Esophagus muscularis mucosa (tissue), 4 donors: ENCODE measurements around the gene EIF3L. TPM values are rescaled to one million over a fixed set of nuclear protein-coding genes. Genes with fewer than 3 reads are reported as not detected.

ENCODE experiments used
- DNase-seq: peaks from one replicate; pipeline ENCODE4 v3.0.0-alpha.2; 2017; ENCODE audit errors: extremely low spot score
- H3K27ac ChIP-seq, 4 donors: fragments of 200-600 bp; sonication (generic); replicated peaks in 1 of 4; 1 replicate in 3 of 4; 2 replicates in 1 of 4; pipeline ENCODE4 v1.5.1; 2016 to 2019; ENCODE audit warnings: mild to moderate bottlenecking in 1 of 4
- H3K27me3 ChIP-seq, 4 donors: fragments of 200-600 bp; sonication (generic); one replicate each; pipeline versions ENCODE4 v1.5.1 to v1.6.0; 2016 to 2019
- H3K36me3 ChIP-seq, 4 donors: fragments of 200-600 bp; sonication (generic); one replicate each; pipeline ENCODE4 v1.5.1; 2016 to 2019
- H3K4me1 ChIP-seq, 4 donors: fragments of 200-600 bp; sonication (generic); one replicate each; pipeline ENCODE4 v1.5.1; 2016 to 2019
- H3K4me3 ChIP-seq, 4 donors: fragments of 200-600 bp; sonication (generic); 1 replicate in 2 of 4; 2 replicates in 2 of 4; pipeline ENCODE4 v1.5.1; 2016 to 2019; ENCODE audit warnings: mild to moderate bottlenecking in 4 of 4, moderate library complexity in 1 of 4
- H3K9me3 ChIP-seq, 4 donors: fragments of 200-600 bp; sonication (generic); 1 replicate in 3 of 4; 2 replicates in 1 of 4; pipeline ENCODE4 v1.5.1; 2016 to 2019
- EP300 ChIP-seq: sonication (generic); formaldehyde crosslinking; IDR thresholded peaks from one replicate; pipeline ENCODE4 v1.6.1; 2017; ENCODE audit warnings: antibody characterized with exemption
- POLR2A ChIP-seq: fragments of 450-650 bp; IDR thresholded peaks from one replicate; pipeline ENCODE4 v1.6.1; 2017; ENCODE audit warnings: antibody characterized with exemption, moderate library complexity, mild to moderate bottlenecking, low read depth
- POLR2AphosphoS5 ChIP-seq, 2 donors: sonication (generic); formaldehyde crosslinking; IDR thresholded peaks; one replicate each; pipeline ENCODE4 v1.6.1; 2017; ENCODE audit warnings: antibody characterized with exemption in 2 of 2
- WGBS: methylation state at CpG from one replicate; pipeline ENCODE4 v1.1.5; 2018; 5-methylcytosine and 5-hydroxymethylcytosine counted together
- intact Hi-C: fragments of 100-400 bp; cut with DNase I; formaldehyde crosslinking; loops from one replicate; pipeline ENCODE4 v1.15.1; 2023
- total RNA-seq, 4 donors: library from RNA; depleted of rRNA; stranded (reverse); fragments of >200 nt; gene quantifications; one replicate each; pipeline versions ENCODE4 v1.1.0 to v1.2.1, GENCODE V29; 2016
- TF ChIP-seq, protein P1 (sequence below), 3 experiments: fragments of 200-600 bp in 2 of 3; fragments of 450-650 bp in 1 of 3; sonication (generic) in 2 of 3; IDR thresholded peaks; one replicate each; pipeline ENCODE4 v1.5.1; 2017 to 2019; ENCODE audit warnings: antibody characterized with exemption in 3 of 3, mild to moderate bottlenecking in 2 of 3, moderate library complexity in 1 of 3

EIF3L gene
- total RNA-seq, 4 donors from 2014 or later = 348 to 494 (median 425) TPM

DNA sequence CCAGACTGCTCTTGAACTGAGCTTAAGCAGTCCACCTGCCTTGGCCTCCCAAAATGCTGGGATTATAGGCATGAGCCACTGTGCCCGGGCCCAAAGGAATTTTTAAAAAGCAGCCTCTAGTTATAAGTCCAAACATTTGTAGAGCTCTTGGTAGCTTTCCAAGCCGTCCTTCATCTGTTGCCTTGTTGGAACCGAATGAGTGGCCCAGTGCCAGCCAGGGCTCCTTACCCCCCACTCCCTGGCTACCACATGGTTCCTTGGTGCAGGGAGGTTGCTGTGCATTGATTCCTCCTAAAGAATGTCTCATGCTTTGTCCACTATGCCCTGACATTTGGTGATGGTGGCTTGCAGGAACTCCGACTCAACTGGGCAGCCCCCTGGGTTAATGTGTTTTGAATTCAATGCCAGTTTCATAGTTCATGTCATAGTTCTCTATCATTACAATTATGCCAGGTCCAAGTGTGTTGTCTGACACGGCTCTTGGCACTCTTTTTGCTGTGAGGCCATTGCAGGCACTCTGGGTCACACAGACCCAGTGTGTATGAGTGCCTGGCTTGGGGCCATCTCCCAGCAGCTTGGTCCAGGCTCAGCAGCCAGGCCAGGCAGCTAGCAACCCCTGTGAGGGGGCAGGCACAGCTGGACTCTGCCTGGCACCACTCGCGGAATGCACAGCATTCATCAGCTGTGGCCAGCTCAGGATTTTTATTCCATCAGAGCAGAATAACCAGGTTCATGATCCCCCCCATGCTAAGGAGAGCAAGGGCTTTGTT, 43.5 kb downstream of the EIF3L start:
- no peaks in the 10 kb centered on the region for H3K9me3 ChIP-seq
- H3K36me3 ChIP-seq = peaks cover 21 to 37% (median 29%) of the 10 kb centered on the region in 4 donors
- DNase-seq = no peak
- WGBS = 46% methylated on average over 7 of the region's 7 CpGs
- TF ChIP-seq POLR2AphosphoS5 (IDR thresholded peaks at IDR 0.05) (no peak), POLR2A (no peak), EP300 (no peak)
- TF ChIP-seq, protein P1, sequence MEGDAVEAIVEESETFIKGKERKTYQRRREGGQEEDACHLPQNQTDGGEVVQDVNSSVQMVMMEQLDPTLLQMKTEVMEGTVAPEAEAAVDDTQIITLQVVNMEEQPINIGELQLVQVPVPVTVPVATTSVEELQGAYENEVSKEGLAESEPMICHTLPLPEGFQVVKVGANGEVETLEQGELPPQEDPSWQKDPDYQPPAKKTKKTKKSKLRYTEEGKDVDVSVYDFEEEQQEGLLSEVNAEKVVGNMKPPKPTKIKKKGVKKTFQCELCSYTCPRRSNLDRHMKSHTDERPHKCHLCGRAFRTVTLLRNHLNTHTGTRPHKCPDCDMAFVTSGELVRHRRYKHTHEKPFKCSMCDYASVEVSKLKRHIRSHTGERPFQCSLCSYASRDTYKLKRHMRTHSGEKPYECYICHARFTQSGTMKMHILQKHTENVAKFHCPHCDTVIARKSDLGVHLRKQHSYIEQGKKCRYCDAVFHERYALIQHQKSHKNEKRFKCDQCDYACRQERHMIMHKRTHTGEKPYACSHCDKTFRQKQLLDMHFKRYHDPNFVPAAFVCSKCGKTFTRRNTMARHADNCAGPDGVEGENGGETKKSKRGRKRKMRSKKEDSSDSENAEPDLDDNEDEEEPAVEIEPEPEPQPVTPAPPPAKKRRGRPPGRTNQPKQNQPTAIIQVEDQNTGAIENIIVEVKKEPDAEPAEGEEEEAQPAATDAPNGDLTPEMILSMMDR (IDR thresholded peaks at IDR 0.05) = no peak
- no peaks in the 10 kb centered on the region for H3K27me3 ChIP-seq
- peaks cover 30 to 84% (median 80%) of the 10 kb centered on the region in 4 donors for H3K4me1 ChIP-seq
- intact Hi-C loops = no loop called here
- H3K4me3 ChIP-seq = no peak overlapping the region
- H3K27ac ChIP-seq = peak overlapping the region; percentile 72 to 82 (median 79)

DNA sequence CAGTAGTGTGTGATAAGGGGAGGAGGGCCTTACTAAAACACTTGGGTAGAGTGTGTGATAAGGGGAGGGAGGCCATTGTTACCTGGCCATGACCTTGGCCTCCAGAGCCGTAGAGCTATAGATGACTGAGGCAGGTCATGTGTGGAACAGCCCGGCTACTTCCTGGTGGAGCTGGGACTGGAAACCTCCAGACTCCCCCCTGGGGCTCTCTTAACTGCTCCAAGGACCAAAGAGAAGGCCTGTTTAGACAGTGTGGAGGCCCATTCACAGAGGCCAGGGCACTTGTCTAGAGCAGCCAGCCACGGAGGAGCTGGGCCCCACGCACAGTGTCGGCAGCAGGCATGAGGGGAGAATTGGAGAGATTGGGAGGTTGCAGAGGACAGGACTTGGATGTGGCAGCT, 44.4 kb downstream of the EIF3L start:
- H3K36me3 ChIP-seq = peaks cover 17 to 30% (median 24%) of the 10 kb centered on the region in 4 donors
- WGBS = 67% methylated on average over 5 of the region's 5 CpGs
- no peak for DNase-seq
- H3K4me3 ChIP-seq = no peak overlapping the region
- peak overlapping the region; percentile 72 to 82 (median 79) for H3K27ac ChIP-seq
- H3K4me1 ChIP-seq = peaks cover 24 to 83% (median 73%) of the 10 kb centered on the region in 4 donors
- no peaks in the 10 kb centered on the region for H3K9me3 ChIP-seq
- no peak for TF ChIP-seq POLR2AphosphoS5 (IDR thresholded peaks at IDR 0.05)
- TF ChIP-seq, protein P1 (IDR thresholded peaks at IDR 0.05) = no peak
- TF ChIP-seq POLR2A = no peak
- no peak for TF ChIP-seq EP300
- H3K27me3 ChIP-seq = no peaks in the 10 kb centered on the region
- intact Hi-C loops = no loop called here

DNA sequence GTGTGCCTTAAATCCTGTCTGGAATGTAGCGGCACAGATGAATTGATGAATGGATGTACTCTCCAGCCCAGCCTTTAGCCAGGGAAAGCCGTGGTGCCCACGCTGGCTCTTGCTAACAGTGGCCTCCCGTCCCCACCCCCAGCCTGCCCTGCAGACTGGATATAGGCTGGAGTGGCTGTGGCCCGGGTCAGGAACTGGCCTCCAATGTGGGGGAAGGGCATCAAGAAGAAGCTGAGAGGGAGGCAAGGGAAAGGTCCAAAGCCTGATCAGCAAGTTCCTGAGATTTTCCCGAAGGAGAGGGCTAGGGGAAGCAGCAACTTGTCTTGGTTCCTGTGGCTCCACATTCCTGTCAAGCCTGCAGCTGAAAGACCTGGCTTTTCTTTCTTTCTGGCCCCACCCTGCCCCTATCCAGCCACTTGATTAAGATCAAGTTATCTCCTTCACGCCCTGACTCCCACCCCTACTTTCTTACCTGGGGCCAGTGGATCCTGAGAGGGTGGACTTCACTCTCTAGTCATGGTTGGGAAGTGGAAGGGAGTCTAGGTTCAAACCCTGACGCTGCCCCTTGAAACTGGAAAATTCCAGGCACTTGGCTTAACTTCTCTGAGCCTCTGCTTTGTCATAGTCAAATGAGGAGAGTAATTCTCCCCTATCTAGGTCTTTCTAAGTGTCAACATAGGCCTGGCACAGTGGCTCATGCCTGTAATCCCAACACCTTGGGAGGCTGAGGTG, 45.9 kb downstream of the EIF3L start:
- Histone ChIP-seq H3K9me3 (no peaks in the 10 kb centered on the region), H3K4me3 (no peak overlapping the region), H3K27me3 (no peaks in the 10 kb centered on the region), H3K4me1 (peaks cover 24 to 78% (median 74%) of the 10 kb centered on the region in 4 donors), H3K36me3 (peaks cover 1 to 15% (median 9%) of the 10 kb centered on the region in 4 donors), H3K27ac (peak overlapping the region; percentile 16 to 77 (median 66))
- no peak for TF ChIP-seq POLR2AphosphoS5 (IDR thresholded peaks at IDR 0.05)
- TF ChIP-seq EP300 = no peak
- no peak for TF ChIP-seq POLR2A
- TF ChIP-seq, protein P1 (IDR thresholded peaks at IDR 0.05) = no peak
- intact Hi-C loops = no loop called here
- WGBS = 53% methylated on average over 8 of the region's 8 CpGs
- DNase-seq = no peak

DNA sequence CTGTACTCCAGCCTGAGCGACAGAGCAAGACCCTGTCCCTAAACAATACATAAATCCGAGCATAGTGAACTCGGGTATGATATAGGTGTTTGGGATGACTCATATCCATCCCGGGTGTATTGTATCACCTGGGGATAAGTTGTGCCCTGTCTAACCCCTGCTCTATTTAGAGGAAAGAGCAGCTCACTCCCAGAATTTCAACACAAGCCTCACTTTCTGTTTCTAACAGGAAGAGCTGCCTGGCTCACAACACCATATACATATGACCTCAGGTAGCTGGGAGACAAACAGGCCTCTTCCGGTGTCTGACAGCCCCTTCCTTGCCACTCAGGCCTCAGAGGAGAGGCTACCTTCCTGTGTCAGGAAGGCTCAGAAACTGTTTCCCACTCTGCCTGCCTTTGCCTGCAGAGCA, 47.0 kb downstream of the EIF3L start:
- H3K4me1 ChIP-seq = peaks cover 24 to 79% (median 71%) of the 10 kb centered on the region in 4 donors

More for the DNA sequence above, 47.0 kb downstream of the EIF3L start:
- Histone ChIP-seq H3K36me3 (peaks cover 0 to 4% (median 1%) of the 10 kb centered on the region in 4 donors), H3K27me3 (no peaks in the 10 kb centered on the region), H3K4me3 (no peak overlapping the region), H3K27ac (peak overlapping the region; percentile 16 to 77 (median 66)), H3K9me3 (no peaks in the 10 kb centered on the region)
- TF ChIP-seq, protein P1 (IDR thresholded peaks at IDR 0.05) = no peak
- TF ChIP-seq POLR2AphosphoS5 (IDR thresholded peaks at IDR 0.05) = peak; percentile 8 to 37
- WGBS = 50% methylated on average over 5 of the region's 5 CpGs
- DNase-seq = no peak
- intact Hi-C loops = no loop called here
